K562 (cell line): Measurements from ENCODE around the gene TNFAIP1.

Experiments used
- ARID3B ChIP-seq: fragments of 250-450 bp; sonication (Bioruptor Pico); IDR thresholded peaks from 2 replicates; pipeline ENCODE4 v1.4.0; 2020; ENCODE audit warnings: borderline replicate concordance
- C11orf30 ChIP-seq: fragments of 450-650 bp; IDR thresholded peaks from 2 replicates; pipeline ENCODE4 v1.6.1; 2016; ENCODE audit warnings: low read depth, mild to moderate bottlenecking
- CEBPB ChIP-seq: fragments of 450-650 bp; IDR thresholded peaks from 2 replicates; pipeline ENCODE4 v1.6.1; 2016; ENCODE audit warnings: missing genetic modification characterization, missing compliant biosample characterization
- CTCF ChIP-seq, 3 experiments: IDR thresholded peaks in 2 of 3; conservative IDR thresholded peaks in 1 of 3; 2 replicates each; pipeline ENCODE4 v1.5.1; 2011 to 2012; ENCODE audit warnings: low read length in 3 of 3, mild to moderate bottlenecking in 3 of 3, control low read depth in 2 of 3, improper control_type of control experiment in 1 of 3, inconsistent platforms in 1 of 3, low read depth in 1 of 3, mixed read lengths in 1 of 3, moderate library complexity in 1 of 3; ENCODE audit not compliant: insufficient read depth in 2 of 3
- EGR1 ChIP-seq: fragments of 450-650 bp; conservative IDR thresholded peaks from 2 replicates; pipeline ENCODE4 v1.6.1; 2017; ENCODE audit warnings: mild to moderate bottlenecking
- EZH2 ChIP-seq: IDR thresholded peaks from 2 replicates; pipeline ENCODE4 v1.6.1; 2012; ENCODE audit warnings: low read depth, mild to moderate bottlenecking, inconsistent platforms, low read length, borderline replicate concordance
- HCFC1 ChIP-seq: IDR thresholded peaks from 2 replicates; pipeline ENCODE4 v1.6.1; 2012; ENCODE audit warnings: low read depth, low read length, improper control_type of control experiment
- HLTF ChIP-seq: fragments of 450-650 bp; IDR thresholded peaks from 2 replicates; pipeline ENCODE4 v1.6.1; 2016
- NBN ChIP-seq: fragments of 450-650 bp; IDR thresholded peaks from 2 replicates; pipeline ENCODE4 v1.6.1; 2016; ENCODE audit warnings: low read depth, mild to moderate bottlenecking
- RAD21 ChIP-seq, 2 experiments: fragments of 250-450 bp in 1 of 2; fragments of 450-650 bp in 1 of 2; sonication (Bioruptor Pico) in 1 of 2; formaldehyde crosslinking in 1 of 2; IDR thresholded peaks in 1 of 2; conservative IDR thresholded peaks in 1 of 2; 2 replicates each; pipeline versions ENCODE4 v1.4.0 to v1.8.0; 2020 to 2022; ENCODE audit warnings: mild to moderate bottlenecking in 2 of 2, moderate library complexity in 1 of 2
- RFX5 ChIP-seq: IDR thresholded peaks from 2 replicates; pipeline ENCODE4 v1.6.1; 2011; ENCODE audit warnings: low read depth, mild to moderate bottlenecking, improper control_type of control experiment, low read length
- SRSF9 ChIP-seq: fragments of 200-400 bp; formaldehyde crosslinking; IDR thresholded peaks from 2 replicates; pipeline ENCODE4 v1.6.1; 2017; ENCODE audit warnings: low read depth, low read length, borderline replicate concordance
- ZNF695 ChIP-seq: fragments of 450-650 bp; formaldehyde crosslinking; IDR thresholded peaks from 2 replicates; pipeline ENCODE4 v1.4.0; 2020; ENCODE audit warnings: mild to moderate bottlenecking, moderate library complexity
- ZNF699 ChIP-seq: fragments of 250-450 bp; sonication (Bioruptor Pico); IDR thresholded peaks from 2 replicates; pipeline ENCODE4 v1.8.0; 2021; ENCODE audit warnings: mild to moderate bottlenecking, moderate library complexity; ENCODE audit not compliant: insufficient replicate concordance

GRCh38 chr17:28384281-28385036, 48.9 kb downstream of the TNFAIP1 start:
- TF ChIP-seq CTCF (IDR thresholded peaks at IDR 0.05 in 2 of 3, conservative IDR thresholded peaks at IDR 0.05 in 1 of 3; ENCODE audit: insufficient read depth in 2 of 3, low read depth in 1 of 3, low read length in 3 of 3) = no peak
- TF ChIP-seq HCFC1 = peak; percentile 26; the same call in 1 of the 2 replicates
- no peak for TF ChIP-seq CEBPB (tag)
- no peak for TF ChIP-seq ZNF699 (CRISPR knock-in tag)
- no peak for TF ChIP-seq NBN
- no peak for TF ChIP-seq C11orf30
- no peak for TF ChIP-seq RFX5
- no peak for TF ChIP-seq ZNF695 (CRISPR knock-in tag)
- TF ChIP-seq SRSF9 = no peak
- no peak for TF ChIP-seq EZH2
- no peak for TF ChIP-seq RAD21 (CRISPR knock-in tag; conservative IDR thresholded peaks at IDR 0.05 in 1 of 2, IDR thresholded peaks at IDR 0.05 in 1 of 2)
- no peak for TF ChIP-seq ARID3B (CRISPR knock-in tag)
- TF ChIP-seq EGR1 = no peak
- TF ChIP-seq HLTF = no peak
